Coronary artery (tissue), 2 donors: ENCODE measurements around the gene GNB3.

Source experiments
- DNase-seq: peaks from one replicate; pipeline ENCODE4 v3.0.0-alpha.2; 2017; ENCODE audit warnings: low spot score
- H3K27ac ChIP-seq, 2 donors: fragments of 200-600 bp; sonication (generic); one replicate each; pipeline ENCODE4 v1.5.1; 2016 to 2019
- H3K4me3 ChIP-seq: fragments of 200-600 bp; sonication (generic); 2 replicates; pipeline ENCODE4 v1.5.1; 2016; ENCODE audit warnings: mild to moderate bottlenecking, moderate library complexity
- TF ChIP-seq, protein P1 (sequence below): fragments of 200-600 bp; sonication (generic); IDR thresholded peaks from one replicate; pipeline ENCODE4 v1.5.1; 2019; ENCODE audit warnings: antibody characterized with exemption

The GNB3 gene

DNA sequence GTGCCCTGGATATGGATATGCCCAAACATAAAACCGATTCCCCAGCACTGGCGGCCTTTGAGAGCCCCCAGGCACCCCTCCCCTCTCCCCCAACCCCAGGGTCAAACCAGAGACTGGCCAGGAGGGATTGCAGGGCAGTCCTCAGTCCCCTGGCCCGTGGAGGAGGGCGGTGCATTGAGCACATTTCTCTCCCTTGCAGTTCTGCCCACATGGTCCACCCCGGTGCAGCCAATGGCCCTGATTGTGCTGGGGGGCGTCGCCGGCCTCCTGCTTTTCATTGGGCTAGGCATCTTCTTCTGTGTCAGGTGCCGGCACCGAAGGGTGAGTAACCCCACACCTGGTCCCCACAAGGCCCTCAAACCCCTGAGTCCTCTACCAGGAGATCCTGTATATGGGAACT, 22.5 kb upstream of the GNB3 start:
- TF ChIP-seq, protein P1, sequence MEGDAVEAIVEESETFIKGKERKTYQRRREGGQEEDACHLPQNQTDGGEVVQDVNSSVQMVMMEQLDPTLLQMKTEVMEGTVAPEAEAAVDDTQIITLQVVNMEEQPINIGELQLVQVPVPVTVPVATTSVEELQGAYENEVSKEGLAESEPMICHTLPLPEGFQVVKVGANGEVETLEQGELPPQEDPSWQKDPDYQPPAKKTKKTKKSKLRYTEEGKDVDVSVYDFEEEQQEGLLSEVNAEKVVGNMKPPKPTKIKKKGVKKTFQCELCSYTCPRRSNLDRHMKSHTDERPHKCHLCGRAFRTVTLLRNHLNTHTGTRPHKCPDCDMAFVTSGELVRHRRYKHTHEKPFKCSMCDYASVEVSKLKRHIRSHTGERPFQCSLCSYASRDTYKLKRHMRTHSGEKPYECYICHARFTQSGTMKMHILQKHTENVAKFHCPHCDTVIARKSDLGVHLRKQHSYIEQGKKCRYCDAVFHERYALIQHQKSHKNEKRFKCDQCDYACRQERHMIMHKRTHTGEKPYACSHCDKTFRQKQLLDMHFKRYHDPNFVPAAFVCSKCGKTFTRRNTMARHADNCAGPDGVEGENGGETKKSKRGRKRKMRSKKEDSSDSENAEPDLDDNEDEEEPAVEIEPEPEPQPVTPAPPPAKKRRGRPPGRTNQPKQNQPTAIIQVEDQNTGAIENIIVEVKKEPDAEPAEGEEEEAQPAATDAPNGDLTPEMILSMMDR: no peak
- DNase-seq: no peak
- Histone ChIP-seq H3K27ac (no peak overlapping the region), H3K4me3 (no peak overlapping the region)

- TF ChIP-seq, protein P1: no peak
- DNase-seq: no peak
- no peak overlapping the region for H3K27ac ChIP-seq
- H3K4me3 ChIP-seq: no peak overlapping the region
Observed at GRCh38 chr12:6818645-6819044, 22.1 kb upstream of the GNB3 start.

- H3K4me3 ChIP-seq: no peak overlapping the region
- TF ChIP-seq, protein P1: no peak
- no peak overlapping the region for H3K27ac ChIP-seq
- DNase-seq: no peak
Observed at GRCh38 chr12:6819106-6820030, 21.4 kb upstream of the GNB3 start.

- no peak for DNase-seq
- H3K27ac ChIP-seq: no peak overlapping the region
- TF ChIP-seq, protein P1: no peak
- no peak overlapping the region for H3K4me3 ChIP-seq
Observed at GRCh38 chr12:6820166-6820565, 20.6 kb upstream of the GNB3 start.

- Histone ChIP-seq H3K4me3 (peak within 1 kb of the TSS; percentile 78), H3K27ac (peak within 1 kb of the TSS in 1 of 2 donors; percentile 77)
- TF ChIP-seq, protein P1: no peak
- DNase-seq: no peak
Observed at GRCh38 chr12:6821591-6822425, 18.9 kb upstream of the GNB3 start, which contains the start of gene GPR162. Gene GPR162, plus strand, starts transcription at chr12:6821821. Its CDS starts 2,078 bp downstream, at chr12:6823899.

GRCh38 chr12:6822426-6823135, 18.1 kb upstream of the GNB3 start:
- no peak for DNase-seq
- no peak overlapping the region for H3K27ac ChIP-seq
- TF ChIP-seq, protein P1: no peak
- peak overlapping the region; percentile 78 for H3K4me3 ChIP-seq
